Adrenal gland (tissue), 12 donors: ENCODE measurements around the gene COQ8B. TPM values are rescaled to one million over a fixed set of nuclear protein-coding genes. Genes with fewer than 3 reads are reported as not detected.

Experiments
- DNase-seq, 7 donors: peaks; one replicate each; pipeline ENCODE4 v3.0.0-alpha.2; 2019 to 2020
- H3K27ac ChIP-seq, 5 donors: fragments of 200-600 bp; sonication (generic) in 4 of 5; 1 replicate in 3 of 5; 2 replicates in 2 of 5; pipeline versions ENCODE4 v1.5.1 to v1.8.0; 2016 to 2020; ENCODE audit warnings: mild to moderate bottlenecking in 1 of 5
- H3K27me3 ChIP-seq: fragments of 200-600 bp; 2 replicates; pipeline ENCODE4 v1.8.0; 2021
- H3K36me3 ChIP-seq, 2 donors: fragments of 200-600 bp; replicated peaks in 1 of 2; 1 replicate in 1 of 2; 2 replicates in 1 of 2; pipeline versions ENCODE4 v1.5.1 to v1.8.0; 2018 to 2022
- H3K4me1 ChIP-seq, 2 donors: fragments of 200-600 bp; replicated peaks in 1 of 2; 1 replicate in 1 of 2; 2 replicates in 1 of 2; pipeline versions ENCODE4 v1.5.1 to v1.8.0; 2018 to 2021
- H3K4me3 ChIP-seq, 4 donors: fragments of 200-600 bp; sonication (generic) in 3 of 4; one replicate each; pipeline ENCODE4 v1.5.1; 2016 to 2018
- H3K9me3 ChIP-seq, 3 donors: fragments of 200-600 bp; sonication (generic) in 1 of 3; replicated peaks in 1 of 3; 1 replicate in 2 of 3; 2 replicates in 1 of 3; pipeline versions ENCODE4 v1.5.1 to v1.8.0; 2016 to 2021
- POLR2A ChIP-seq, 2 donors: fragments of 450-650 bp; IDR thresholded peaks; one replicate each; pipeline ENCODE4 v1.6.1; 2017; ENCODE audit warnings: antibody characterized with exemption in 2 of 2, mild to moderate bottlenecking in 2 of 2, moderate library complexity in 1 of 2
- WGBS, 4 donors: extraction: QIAGEN DNeasy Blood & Tissue Kit in 2 of 4; methylation state at CpG; one replicate each; pipeline versions ENCODE4 v1.1.5 to v1.1.7; 2013 to 2017; 5-methylcytosine and 5-hydroxymethylcytosine counted together
- intact Hi-C, 2 donors: fragments of 100-400 bp; cut with DNase I; formaldehyde crosslinking; loops; one replicate each; pipeline versions ENCODE4 v1.14.1 to v1.15.0; 2022 to 2023
- polyA plus RNA-seq, 3 donors: library from polyadenylated mRNA; stranded (reverse); fragments of 200-250 nt in 2 of 3; fragments of 350-450 nt in 1 of 3; fragmentation: Illumina TruSeq in 1 of 3; extraction: RNeasy Lipid Tissue Mini Kit (QIAGEN cat#74804) in 1 of 3; gene quantifications; one replicate each; pipeline ENCODE4 v1.2.3, GENCODE V29; 2013 to 2014
- total RNA-seq, 9 donors: library from RNA; depleted of rRNA in 4 of 9; stranded (reverse); fragments of >200 nt in 4 of 9; fragments of 120-200 nt in 1 of 9; fragmentation: NEBNext Ultra II Directional in 1 of 9; extraction: Animal tissue kit (Norgen Biotek cat#: 25700) in 1 of 9; gene quantifications; one replicate each; pipeline versions ENCODE4 v1.1.0 to v1.2.4, GENCODE V29; 2013 to 2023
- TF ChIP-seq, protein P1 (sequence below), 6 experiments: fragments of 450-650 bp in 4 of 6; fragments of 200-600 bp in 2 of 6; sonication (generic) in 1 of 6; IDR thresholded peaks; 1 replicate in 5 of 6; 2 replicates in 1 of 6; pipeline versions ENCODE4 v1.5.1 to v1.8.0; 2016 to 2021; ENCODE audit warnings: antibody characterized with exemption in 6 of 6, mild to moderate bottlenecking in 2 of 6, moderate library complexity in 1 of 6
- donor health status: healthy with polysubstance abuse.
- donor health status: Bipolar disorder and iron deficiency.
- donor health status: DM: yes; HTN: yes; CAD: no.
- donor health status: DM: no; HTN: no; CAD: no.
- donor health status: DM: no; HTN: no; CAD: no.
- donor health status: DM: yes; HTN: yes; CAD: no.

COQ8B gene
- total and polyA plus RNA-seq, 12 donors: 13.7 to 80.4 (median 48.9) TPM

DNA sequence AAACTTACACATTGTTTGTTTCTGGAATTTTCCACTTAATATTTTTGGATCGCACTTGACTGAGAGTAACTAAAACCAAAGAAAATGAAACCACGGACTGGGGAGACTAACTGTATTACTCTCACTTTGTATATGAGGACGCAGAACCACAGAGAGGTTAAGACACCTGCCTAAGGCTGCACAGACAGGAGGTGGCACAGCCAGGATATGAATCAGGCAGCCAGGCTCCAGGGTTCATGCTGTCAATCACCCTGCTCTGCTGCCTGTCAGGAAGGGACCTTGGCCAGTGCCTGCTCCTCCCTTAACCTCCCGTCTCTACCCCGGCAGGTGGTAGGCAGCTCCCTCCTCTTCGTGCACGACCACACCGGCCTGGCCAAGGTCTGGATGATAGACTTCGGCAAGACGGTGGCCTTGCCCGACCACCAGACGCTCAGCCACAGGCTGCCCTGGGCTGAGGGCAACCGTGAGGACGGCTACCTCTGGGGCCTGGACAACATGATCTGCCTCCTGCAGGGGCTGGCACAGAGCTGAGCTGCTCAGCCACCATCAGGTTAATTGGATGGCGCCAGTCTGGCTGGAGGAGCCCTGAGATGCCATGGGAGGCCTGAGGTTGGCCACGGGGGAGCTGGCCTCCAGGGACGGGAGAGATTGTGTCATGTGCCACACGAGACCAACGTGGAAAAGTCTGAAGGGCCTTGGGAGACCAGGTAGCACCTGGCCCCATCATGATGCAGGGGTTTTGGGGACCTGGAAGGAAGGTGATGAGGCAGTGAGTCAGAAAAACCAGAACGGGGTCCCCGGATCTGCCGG lies 22.5 kb upstream of the COQ8B start:
- 76 to 87% (median 78%) methylated on average over 8 to 22 of the region's 22 CpGs for WGBS, 4 donors
- H3K27me3 ChIP-seq: no peaks in the 10 kb centered on the region
- intact Hi-C loops: no loop called here
- H3K4me1 ChIP-seq: no peaks in the 10 kb centered on the region
- no peak for TF ChIP-seq POLR2A (IDR thresholded peaks at IDR 0.05)
- TF ChIP-seq, protein P1, sequence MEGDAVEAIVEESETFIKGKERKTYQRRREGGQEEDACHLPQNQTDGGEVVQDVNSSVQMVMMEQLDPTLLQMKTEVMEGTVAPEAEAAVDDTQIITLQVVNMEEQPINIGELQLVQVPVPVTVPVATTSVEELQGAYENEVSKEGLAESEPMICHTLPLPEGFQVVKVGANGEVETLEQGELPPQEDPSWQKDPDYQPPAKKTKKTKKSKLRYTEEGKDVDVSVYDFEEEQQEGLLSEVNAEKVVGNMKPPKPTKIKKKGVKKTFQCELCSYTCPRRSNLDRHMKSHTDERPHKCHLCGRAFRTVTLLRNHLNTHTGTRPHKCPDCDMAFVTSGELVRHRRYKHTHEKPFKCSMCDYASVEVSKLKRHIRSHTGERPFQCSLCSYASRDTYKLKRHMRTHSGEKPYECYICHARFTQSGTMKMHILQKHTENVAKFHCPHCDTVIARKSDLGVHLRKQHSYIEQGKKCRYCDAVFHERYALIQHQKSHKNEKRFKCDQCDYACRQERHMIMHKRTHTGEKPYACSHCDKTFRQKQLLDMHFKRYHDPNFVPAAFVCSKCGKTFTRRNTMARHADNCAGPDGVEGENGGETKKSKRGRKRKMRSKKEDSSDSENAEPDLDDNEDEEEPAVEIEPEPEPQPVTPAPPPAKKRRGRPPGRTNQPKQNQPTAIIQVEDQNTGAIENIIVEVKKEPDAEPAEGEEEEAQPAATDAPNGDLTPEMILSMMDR (IDR thresholded peaks at IDR 0.05): no peak
- H3K36me3 ChIP-seq: peaks cover 0 to 64% of the 10 kb centered on the region in 2 donors
- no peaks in the 10 kb centered on the region for H3K9me3 ChIP-seq
- no peak for DNase-seq
- H3K27ac ChIP-seq: no peak overlapping the region
- H3K4me3 ChIP-seq: no peak overlapping the region

- H3K9me3 ChIP-seq: no peaks in the 10 kb centered on the region
- no peaks in the 10 kb centered on the region for H3K27me3 ChIP-seq
- no peaks in the 10 kb centered on the region for H3K4me1 ChIP-seq
- H3K4me3 ChIP-seq: no peak overlapping the region
- WGBS, 4 donors: 88 to 92% (median 91%) methylated on average over 9 of the region's 9 CpGs
- peaks cover 0 to 85% of the 10 kb centered on the region in 2 donors for H3K36me3 ChIP-seq
- H3K27ac ChIP-seq: no peak overlapping the region
- intact Hi-C loops: no loop called here
- TF ChIP-seq, protein P1 (IDR thresholded peaks at IDR 0.05): no peak
- no peak for TF ChIP-seq POLR2A (IDR thresholded peaks at IDR 0.05)
- no peak for DNase-seq
Measured at GRCh38 chr19:40737102-40737644, 20.5 kb upstream of the COQ8B start.

DNA sequence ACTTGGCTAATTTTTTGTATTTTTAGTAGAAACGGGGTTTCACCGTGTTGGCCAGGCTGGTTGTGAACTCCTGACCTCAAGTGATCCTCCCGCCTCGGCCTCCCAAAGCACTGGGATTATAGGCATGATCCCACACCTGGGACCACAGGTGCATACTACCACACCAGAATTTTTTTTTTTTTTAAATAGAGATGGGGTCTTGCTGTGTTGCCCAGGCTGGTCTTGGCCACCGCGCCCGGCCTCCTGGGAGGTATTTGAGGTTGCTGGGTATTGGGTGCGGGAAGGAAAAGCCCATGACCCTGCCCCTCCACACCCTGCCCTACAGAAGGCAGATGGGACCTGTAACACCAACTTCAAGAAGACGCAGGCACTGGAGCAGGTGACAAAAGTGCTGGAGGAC lies 20.0 kb upstream of the COQ8B start:
- no peak for TF ChIP-seq POLR2A (IDR thresholded peaks at IDR 0.05)
- TF ChIP-seq, protein P1 (IDR thresholded peaks at IDR 0.05): no peak
- no peak for DNase-seq
- Histone ChIP-seq H3K9me3 (no peaks in the 10 kb centered on the region), H3K36me3 (peaks cover 0 to 90% of the 10 kb centered on the region in 2 donors), H3K27ac (no peak overlapping the region), H3K4me3 (no peak overlapping the region), H3K27me3 (no peaks in the 10 kb centered on the region), H3K4me1 (no peaks in the 10 kb centered on the region)
- intact Hi-C loops: no loop called here
- 84 to 95% (median 87%) methylated on average over 9 of the region's 9 CpGs for WGBS, 4 donors

GRCh38 chr19:40735013-40735771 lies 18.5 kb upstream of the COQ8B start:
- TF ChIP-seq POLR2A (IDR thresholded peaks at IDR 0.05): no peak
- TF ChIP-seq, protein P1 (IDR thresholded peaks at IDR 0.05): no peak
- Histone ChIP-seq H3K9me3 (no peaks in the 10 kb centered on the region), H3K4me3 (no peak overlapping the region), H3K27me3 (no peaks in the 10 kb centered on the region), H3K27ac (no peak overlapping the region), H3K36me3 (peaks cover 0 to 97% of the 10 kb centered on the region in 2 donors), H3K4me1 (no peaks in the 10 kb centered on the region)
- WGBS, 4 donors: 90 to 93% (median 91%) methylated on average over 8 to 11 of the region's 11 CpGs
- no peak for DNase-seq
- intact Hi-C loops: no loop called here
